Activated T-cell treated with anti-CD3 and anti-CD28 coated beads, Interleukin-2, amount 50 U/mL, for 4 hours (primary cell): ENCODE measurements around the gene KRR1. TPM values are rescaled to one million over a fixed set of nuclear protein-coding genes. Genes with fewer than 3 reads are reported as not detected.
A peak's percentile ranks its signal among the peaks of the same experiment; 100 is the strongest.

Source experiments
- ATAC-seq, 2 donors: fragments of 200-7000 bp; cut with Tn5 transposase; one replicate each; pipeline ENCODE4 v1.10.0; 2021
- DNase-seq: peaks from one replicate; pipeline ENCODE4 v3.0.0-alpha.2; 2020
- H3K27me3 Mint-ChIP-seq: one replicate; pipeline ENCODE4 v1.8.0; 2021; ENCODE audit warnings: low read depth, mixed read lengths
- H3K36me3 Mint-ChIP-seq: one replicate; pipeline ENCODE4 v1.8.0; 2022; ENCODE audit warnings: mixed read lengths; ENCODE audit not compliant: insufficient read depth
- H3K4me1 Mint-ChIP-seq: one replicate; pipeline ENCODE4 v1.8.0; 2021; ENCODE audit warnings: low read depth, mixed read lengths
- H3K4me3 Mint-ChIP-seq: one replicate; pipeline ENCODE4 v1.8.0; 2021; ENCODE audit warnings: mild to moderate bottlenecking, moderate library complexity, mixed read lengths
- H3K9me3 Mint-ChIP-seq: one replicate; pipeline ENCODE4 v1.8.0; 2021; ENCODE audit warnings: mixed read lengths
- total RNA-seq, 3 donors: library from RNA; stranded (reverse); gene quantifications; one replicate each; pipeline ENCODE4 v1.2.1, GENCODE V29; 2021

Gene KRR1
- 100 to 1,000 TPM; 149 to 157 (median 152) TPM for total RNA-seq

GRCh38 chr12:75511116-75512048, at the start of gene KRR1:
Gene KRR1 (minus strand): TSS chr12:75511609. CDS start chr12:75511597, 12 bp downstream.
- H3K4me1 Mint-ChIP-seq: peaks cover 27% of the 10 kb centered on the region
- peak; percentile 82 for DNase-seq
- peaks cover 6% of the 10 kb centered on the region for H3K36me3 Mint-ChIP-seq
- ATAC-seq: peak; percentile 98 to 99
- peak within 1 kb of the TSS; percentile 99 for H3K4me3 Mint-ChIP-seq
- no peaks in the 10 kb centered on the region for H3K9me3 Mint-ChIP-seq
- H3K27me3 Mint-ChIP-seq: no peaks in the 10 kb centered on the region

- H3K36me3 Mint-ChIP-seq: no peaks in the 10 kb centered on the region
Observed at GRCh38 chr12:75560167-75560566, 48.8 kb upstream of the KRR1 start.

DNA sequence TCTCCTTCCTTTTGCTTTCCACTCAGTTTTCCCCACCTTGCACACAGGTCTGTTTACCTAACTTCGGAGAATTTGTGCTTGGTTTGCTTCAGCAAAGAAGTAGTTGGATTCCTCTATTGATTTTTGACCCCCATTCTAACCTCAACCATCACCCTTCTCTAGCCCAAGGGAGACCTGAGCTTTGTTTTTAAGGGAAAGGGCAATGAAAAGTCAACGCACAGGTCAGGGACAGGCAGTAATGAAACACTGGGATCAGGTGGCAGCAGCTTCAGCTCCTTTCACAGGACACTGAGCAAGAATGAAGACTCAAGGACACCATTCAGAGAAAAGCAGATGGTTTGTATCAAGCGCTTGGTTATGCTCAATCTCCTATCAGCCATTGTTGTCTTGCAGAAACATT, 46.9 kb upstream of the KRR1 start:
- Mint-ChIP-seq H3K27me3 (peaks cover 17% of the 10 kb centered on the region), H3K36me3 (no peaks in the 10 kb centered on the region), H3K4me1 (no peaks in the 10 kb centered on the region), H3K9me3 (no peaks in the 10 kb centered on the region), H3K4me3 (no peak overlapping the region)
- no peak for ATAC-seq
- no peak for DNase-seq

More at GRCh38 chr12:75560167-75560566, 48.8 kb upstream of the KRR1 start:
- no peaks in the 10 kb centered on the region for H3K9me3 Mint-ChIP-seq
- H3K4me3 Mint-ChIP-seq: no peak overlapping the region
- H3K4me1 Mint-ChIP-seq: no peaks in the 10 kb centered on the region
- ATAC-seq (no peak), DNase-seq (no peak)
- peaks cover 17% of the 10 kb centered on the region for H3K27me3 Mint-ChIP-seq

GRCh38 chr12:75556311-75556899, 45.0 kb upstream of the KRR1 start:
- no peaks in the 10 kb centered on the region for H3K36me3 Mint-ChIP-seq
- no peak overlapping the region for H3K4me3 Mint-ChIP-seq
- H3K9me3 Mint-ChIP-seq: no peaks in the 10 kb centered on the region
- DNase-seq (no peak), ATAC-seq (no peak)
- H3K27me3 Mint-ChIP-seq: peaks cover 17% of the 10 kb centered on the region
- no peaks in the 10 kb centered on the region for H3K4me1 Mint-ChIP-seq

GRCh38 chr12:75554556-75554880, 43.1 kb upstream of the KRR1 start:
- DNase-seq (no peak), ATAC-seq (no peak)
- Mint-ChIP-seq H3K9me3 (no peaks in the 10 kb centered on the region), H3K36me3 (no peaks in the 10 kb centered on the region), H3K4me3 (no peak overlapping the region), H3K27me3 (peaks cover 16% of the 10 kb centered on the region), H3K4me1 (no peaks in the 10 kb centered on the region)

DNA sequence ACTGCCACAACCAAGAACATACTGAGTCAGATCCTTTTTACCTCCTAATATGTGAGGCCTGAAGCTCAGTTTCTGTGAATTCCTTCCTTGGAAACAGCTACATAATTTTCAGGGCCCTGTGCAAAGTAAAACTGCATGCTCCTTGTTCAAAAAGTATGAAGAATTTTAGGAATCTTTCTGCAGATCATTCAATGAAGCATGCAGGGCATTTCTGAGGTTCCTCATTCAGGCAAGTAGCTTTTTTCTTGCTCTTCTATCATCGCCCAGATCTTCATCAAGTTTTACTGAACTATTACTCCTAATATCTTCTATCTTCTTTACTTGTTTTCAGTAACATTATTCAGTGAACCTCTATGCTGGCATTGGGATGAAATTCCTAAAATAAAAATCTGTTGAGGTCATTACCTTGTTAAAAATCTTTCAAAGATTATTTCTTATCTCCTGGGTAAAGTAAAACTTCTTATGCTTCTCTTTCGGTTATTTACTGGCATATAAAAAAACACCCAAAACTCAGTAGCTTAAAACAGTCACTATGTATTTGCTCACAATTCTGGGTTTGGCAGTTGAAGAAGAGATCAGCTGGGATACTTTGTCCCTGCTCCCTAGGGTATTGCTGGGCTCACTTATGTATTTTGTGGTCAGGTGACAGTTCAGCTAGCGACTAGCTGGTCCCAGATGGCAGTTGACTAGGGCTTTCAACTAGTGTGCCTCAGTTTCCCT, 42.6 kb upstream of the KRR1 start:
- H3K27me3 Mint-ChIP-seq: peaks cover 16% of the 10 kb centered on the region
- H3K4me3 Mint-ChIP-seq: no peak overlapping the region
- ATAC-seq (no peak), DNase-seq (no peak)
- H3K9me3 Mint-ChIP-seq: no peaks in the 10 kb centered on the region
- no peaks in the 10 kb centered on the region for H3K36me3 Mint-ChIP-seq
- H3K4me1 Mint-ChIP-seq: no peaks in the 10 kb centered on the region

GRCh38 chr12:75553398-75553797, 42.0 kb upstream of the KRR1 start:
- ATAC-seq (no peak), DNase-seq (no peak)
- Mint-ChIP-seq H3K27me3 (peaks cover 19% of the 10 kb centered on the region), H3K9me3 (no peaks in the 10 kb centered on the region), H3K36me3 (no peaks in the 10 kb centered on the region), H3K4me3 (no peak overlapping the region), H3K4me1 (no peaks in the 10 kb centered on the region)

GRCh38 chr12:75551477-75551876, 40.1 kb upstream of the KRR1 start:
- H3K27me3 Mint-ChIP-seq: peaks cover 28% of the 10 kb centered on the region

GRCh38 chr12:75550401-75551240, 39.2 kb upstream of the KRR1 start:
- Mint-ChIP-seq H3K9me3 (no peaks in the 10 kb centered on the region), H3K36me3 (no peaks in the 10 kb centered on the region), H3K4me3 (no peak overlapping the region), H3K27me3 (peaks cover 26% of the 10 kb centered on the region), H3K4me1 (no peaks in the 10 kb centered on the region)
- ATAC-seq (peak in 1 of 2 donors; percentile 23), DNase-seq (no peak)

More at GRCh38 chr12:75551477-75551876, 40.1 kb upstream of the KRR1 start:
- Mint-ChIP-seq H3K36me3 (no peaks in the 10 kb centered on the region), H3K4me1 (no peaks in the 10 kb centered on the region), H3K4me3 (no peak overlapping the region), H3K9me3 (no peaks in the 10 kb centered on the region)
- ATAC-seq: peak; percentile 18 to 23
- DNase-seq: no peak

DNA sequence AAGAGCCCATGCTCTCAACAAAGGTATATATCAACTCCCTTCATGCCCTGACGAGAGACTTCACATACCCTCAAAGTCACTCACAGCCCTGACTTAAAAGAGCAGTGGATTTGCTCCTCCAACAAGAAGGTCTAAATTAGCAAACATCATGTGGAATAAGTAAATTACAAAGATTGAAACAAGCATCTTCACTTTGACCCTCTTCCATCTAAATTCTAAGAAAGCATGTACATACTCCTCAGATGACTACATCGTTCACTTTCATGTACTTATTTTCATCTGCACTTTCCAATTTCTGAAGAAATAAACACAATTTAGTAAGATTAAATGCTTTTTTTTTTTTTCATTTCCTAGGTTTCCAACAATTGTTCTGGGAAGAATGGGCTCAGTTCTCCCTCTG, 38.6 kb upstream of the KRR1 start:
- Mint-ChIP-seq H3K36me3 (no peaks in the 10 kb centered on the region), H3K4me3 (no peak overlapping the region), H3K4me1 (no peaks in the 10 kb centered on the region), H3K27me3 (peaks cover 30% of the 10 kb centered on the region), H3K9me3 (no peaks in the 10 kb centered on the region)
- ATAC-seq (no peak), DNase-seq (no peak)

- ATAC-seq (no peak), DNase-seq (no peak)
- Mint-ChIP-seq H3K4me1 (no peaks in the 10 kb centered on the region), H3K27me3 (peaks cover 34% of the 10 kb centered on the region), H3K4me3 (no peak overlapping the region), H3K36me3 (no peaks in the 10 kb centered on the region), H3K9me3 (no peaks in the 10 kb centered on the region)
Observed at GRCh38 chr12:75548879-75549278, 37.5 kb upstream of the KRR1 start.

DNA sequence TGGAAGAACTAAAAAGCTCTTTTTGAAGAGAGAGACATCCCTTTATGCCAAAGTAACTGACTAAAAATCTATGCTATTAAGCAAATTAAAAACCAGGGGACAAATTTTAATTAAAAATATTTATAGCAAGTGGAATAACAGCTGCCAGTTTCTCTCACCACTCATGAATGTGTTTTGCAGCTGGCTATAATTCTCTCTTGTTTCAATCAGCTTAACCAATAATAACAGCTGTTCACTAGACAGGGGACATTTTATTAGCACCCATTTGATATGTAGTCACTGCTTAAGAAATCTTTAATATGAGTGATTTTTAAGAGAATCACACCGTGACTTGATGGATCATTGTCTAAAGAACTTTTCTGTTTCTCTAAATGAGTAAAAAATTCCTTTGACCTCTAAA, 34.2 kb upstream of the KRR1 start:
- H3K27me3 Mint-ChIP-seq: peaks cover 30% of the 10 kb centered on the region
- DNase-seq (no peak), ATAC-seq (no peak)
- H3K36me3 Mint-ChIP-seq: no peaks in the 10 kb centered on the region
- H3K4me3 Mint-ChIP-seq: no peak overlapping the region
- H3K9me3 Mint-ChIP-seq: no peaks in the 10 kb centered on the region
- H3K4me1 Mint-ChIP-seq: no peaks in the 10 kb centered on the region

GRCh38 chr12:75543529-75543928, 32.1 kb upstream of the KRR1 start:
- H3K27me3 Mint-ChIP-seq: peaks cover 18% of the 10 kb centered on the region
- no peaks in the 10 kb centered on the region for H3K4me1 Mint-ChIP-seq
- no peaks in the 10 kb centered on the region for H3K9me3 Mint-ChIP-seq
- no peak for DNase-seq
- no peak for ATAC-seq
- no peak overlapping the region for H3K4me3 Mint-ChIP-seq
- no peaks in the 10 kb centered on the region for H3K36me3 Mint-ChIP-seq

GRCh38 chr12:75542942-75543341, 31.5 kb upstream of the KRR1 start:
- peaks cover 18% of the 10 kb centered on the region for H3K27me3 Mint-ChIP-seq
- ATAC-seq: no peak

More at GRCh38 chr12:75542942-75543341, 31.5 kb upstream of the KRR1 start:
- Mint-ChIP-seq H3K4me3 (no peak overlapping the region), H3K36me3 (no peaks in the 10 kb centered on the region), H3K9me3 (no peaks in the 10 kb centered on the region), H3K4me1 (no peaks in the 10 kb centered on the region)
- DNase-seq: no peak
